NCI-H226 (cell line): ENCODE results near the gene SNIP1.
"Not testable (repeated sequence)": the region's sequence is repeated elsewhere in the genome, so short reads cannot be mapped to it uniquely, and the experiment has no call there.

Source experiments
- DNase-seq: peaks from one replicate; pipeline ENCODE4 v3.0.0-alpha.2; 2015

The SNIP1 gene

GRCh38 chr1:37559080-37559479 is 5.0 kb upstream of the SNIP1 start:
- no peak for DNase-seq

GRCh38 chr1:37558411-37558810 is 4.3 kb upstream of the SNIP1 start:
- no peak for DNase-seq

GRCh38 chr1:37557402-37557801 is 3.3 kb upstream of the SNIP1 start:
- DNase-seq = no peak

GRCh38 chr1:37556712-37557196 is 2.7 kb upstream of the SNIP1 start, which contains the start of gene DNALI1:
TSS of gene DNALI1 (plus strand) at chr1:37556940. CDS start at chr1:37556995, 55 bp downstream.
- DNase-seq = no peak

- DNase-seq = no peak
These were observed 531 bp downstream of the SNIP1 start for GRCh38 chr1:37553598-37553926.

- peak; percentile 73 for DNase-seq
These were observed 4.8 kb downstream of the SNIP1 start for GRCh38 chr1:37549341-37549740.

GRCh38 chr1:37545019-37545418 is 9.1 kb downstream of the SNIP1 start:
- DNase-seq = no peak

- DNase-seq = no peak
These were observed 9.6 kb downstream of the SNIP1 start for GRCh38 chr1:37544530-37544929.

GRCh38 chr1:37540036-37540785 is 13.9 kb downstream of the SNIP1 start:
- DNase-seq = no peak

GRCh38 chr1:37539154-37539553 is 14.9 kb downstream of the SNIP1 start:
- not testable (repeated sequence) for DNase-seq

GRCh38 chr1:37537378-37537777 is 16.7 kb downstream of the SNIP1 start:
- peak; percentile 31 for DNase-seq

- DNase-seq = no peak
These were observed 20.6 kb downstream of the SNIP1 start for GRCh38 chr1:37533317-37534093.

GRCh38 chr1:37532418-37533156 is 21.5 kb downstream of the SNIP1 start:
- not testable (repeated sequence) for DNase-seq

- DNase-seq = not testable (repeated sequence)
These were observed 24.2 kb downstream of the SNIP1 start for GRCh38 chr1:37529888-37530287.

- DNase-seq = no peak
These were observed 34.5 kb downstream of the SNIP1 start for GRCh38 chr1:37519613-37520012.

GRCh38 chr1:37518929-37519328 is 35.2 kb downstream of the SNIP1 start:
- not testable (repeated sequence) for DNase-seq

GRCh38 chr1:37518241-37518640 is 35.9 kb downstream of the SNIP1 start:
- DNase-seq = not testable (repeated sequence)

GRCh38 chr1:37517569-37517968 is 36.5 kb downstream of the SNIP1 start:
- no peak for DNase-seq

- no peak for DNase-seq
These were observed 38.7 kb downstream of the SNIP1 start for GRCh38 chr1:37515185-37516034.

GRCh38 chr1:37514350-37515184 is 39.5 kb downstream of the SNIP1 start, which contains the start of gene MEAF6:
TSS of gene MEAF6 (minus strand) at chr1:37514766. CDS start at chr1:37514746, 20 bp downstream.
- DNase-seq = peak; percentile 74

- DNase-seq = no peak
These were observed 40.2 kb downstream of the SNIP1 start for GRCh38 chr1:37513795-37514349.
